Loucy (cell line): ENCODE results near the gene TRIM2.

ENCODE experiments used
- H2AFZ ChIP-seq: fragments of 200-600 bp; sonication (generic); 2 replicates; pipeline ENCODE4 v1.6.0; 2016; ENCODE audit warnings: antibody characterized with exemption, mild to moderate bottlenecking, low read length, moderate library complexity
- H3F3A ChIP-seq: fragments of 200-600 bp; 2 replicates; pipeline ENCODE4 v1.6.0; 2016; ENCODE audit warnings: antibody characterized with exemption, low read depth, mild to moderate bottlenecking
- H3K27me3 ChIP-seq: fragments of 200-600 bp; sonication (generic); 2 replicates; pipeline ENCODE4 v1.6.1; 2014; ENCODE audit warnings: low read length, mild to moderate bottlenecking; ENCODE audit not compliant: insufficient read depth, poor library complexity, severe bottlenecking
- H3K36me3 ChIP-seq: fragments of 200-600 bp; sonication (generic); 2 replicates; pipeline ENCODE4 v1.6.1; 2016; ENCODE audit warnings: low read length; ENCODE audit not compliant: insufficient read depth
- H3K4me1 ChIP-seq: fragments of 200-600 bp; sonication (generic); 2 replicates; pipeline ENCODE4 v1.5.1; 2014; ENCODE audit warnings: low read length, mild to moderate bottlenecking; ENCODE audit not compliant: insufficient read depth, poor library complexity, severe bottlenecking
- H3K4me2 ChIP-seq: fragments of 200-600 bp; sonication (generic); 2 replicates; pipeline ENCODE4 v1.6.0; 2014; ENCODE audit warnings: antibody characterized with exemption, low read length, low read depth, mild to moderate bottlenecking; ENCODE audit not compliant: poor library complexity, severe bottlenecking
- H3K4me3 ChIP-seq: fragments of 200-600 bp; sonication (generic); 2 replicates; pipeline ENCODE4 v1.5.1; 2014; ENCODE audit warnings: low read length, mild to moderate bottlenecking, mixed read lengths; ENCODE audit not compliant: poor library complexity, severe bottlenecking
- H3K79me2 ChIP-seq: fragments of 200-600 bp; sonication (generic); 2 replicates; pipeline ENCODE4 v1.6.1; 2014; ENCODE audit warnings: low read length; ENCODE audit not compliant: insufficient read depth
- H3K9ac ChIP-seq: fragments of 200-600 bp; sonication (generic); 2 replicates; pipeline ENCODE4 v1.6.0; 2014; ENCODE audit warnings: mild to moderate bottlenecking, low read depth, low read length, moderate library complexity; ENCODE audit not compliant: poor library complexity, severe bottlenecking
- H3K9me2 ChIP-seq: fragments of 200-600 bp; sonication (generic); replicated peaks from 2 replicates; pipeline ENCODE4 v1.6.1; 2016; ENCODE audit warnings: low read depth, low read length, mixed read lengths
- H3K9me3 ChIP-seq: fragments of 200-600 bp; sonication (generic); 2 replicates; pipeline ENCODE4 v1.6.1; 2014; ENCODE audit warnings: mild to moderate bottlenecking, antibody characterized with exemption, low read length, low read depth; ENCODE audit not compliant: insufficient read depth
- H4K20me1 ChIP-seq: fragments of 200-600 bp; sonication (generic); 2 replicates; pipeline ENCODE4 v1.6.0; 2014; ENCODE audit warnings: antibody characterized with exemption, low read length, mild to moderate bottlenecking; ENCODE audit not compliant: insufficient read depth, poor library complexity, severe bottlenecking
- EZH2phosphoT487 ChIP-seq: fragments of 200-600 bp; IDR thresholded peaks from 2 replicates; pipeline ENCODE4 v1.6.1; 2018; ENCODE audit warnings: antibody characterized with exemption, mild to moderate bottlenecking, moderate library complexity, borderline replicate concordance
- TF ChIP-seq, protein P1 (sequence below): fragments of 200-600 bp; sonication (generic); conservative IDR thresholded peaks from 2 replicates; pipeline ENCODE4 v1.5.1; 2014; ENCODE audit warnings: mild to moderate bottlenecking, antibody characterized with exemption, low read length

Gene TRIM2

DNA sequence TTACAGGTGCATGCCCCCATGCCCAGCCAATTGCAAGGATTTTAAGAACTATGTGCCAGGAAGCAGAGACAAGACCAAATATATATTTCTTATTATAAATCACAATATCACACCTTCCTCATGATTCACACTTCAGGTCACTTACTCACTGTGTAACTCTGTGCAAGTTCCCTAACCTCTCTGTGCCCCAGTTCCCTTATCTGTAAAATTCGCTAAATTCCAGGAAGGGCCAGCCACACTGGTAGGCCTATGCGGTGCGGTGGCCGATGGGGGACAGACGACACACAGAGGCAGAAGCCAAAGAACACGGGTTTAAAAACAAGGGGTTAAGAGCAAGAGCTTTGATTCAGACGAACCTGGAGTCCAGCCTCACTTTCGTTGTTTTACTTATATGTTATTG lies 2.8 kb downstream of the TRIM2 start:
- Histone ChIP-seq H4K20me1 (no peaks in the 10 kb centered on the region), H2AFZ (no peak overlapping the region), H3K79me2 (no peaks in the 10 kb centered on the region), H3K9me3 (no peaks in the 10 kb centered on the region), H3F3A (no peaks in the 10 kb centered on the region; the same call in 1 of the 2 replicates), H3K4me1 (peaks cover 24% of the 10 kb centered on the region), H3K4me2 (no peak overlapping the region), H3K36me3 (no peaks in the 10 kb centered on the region), H3K4me3 (no peak overlapping the region), H3K9ac (no peak overlapping the region), H3K9me2 (no peaks in the 10 kb centered on the region), H3K27me3 (no peaks in the 10 kb centered on the region)
- TF ChIP-seq, protein P1, sequence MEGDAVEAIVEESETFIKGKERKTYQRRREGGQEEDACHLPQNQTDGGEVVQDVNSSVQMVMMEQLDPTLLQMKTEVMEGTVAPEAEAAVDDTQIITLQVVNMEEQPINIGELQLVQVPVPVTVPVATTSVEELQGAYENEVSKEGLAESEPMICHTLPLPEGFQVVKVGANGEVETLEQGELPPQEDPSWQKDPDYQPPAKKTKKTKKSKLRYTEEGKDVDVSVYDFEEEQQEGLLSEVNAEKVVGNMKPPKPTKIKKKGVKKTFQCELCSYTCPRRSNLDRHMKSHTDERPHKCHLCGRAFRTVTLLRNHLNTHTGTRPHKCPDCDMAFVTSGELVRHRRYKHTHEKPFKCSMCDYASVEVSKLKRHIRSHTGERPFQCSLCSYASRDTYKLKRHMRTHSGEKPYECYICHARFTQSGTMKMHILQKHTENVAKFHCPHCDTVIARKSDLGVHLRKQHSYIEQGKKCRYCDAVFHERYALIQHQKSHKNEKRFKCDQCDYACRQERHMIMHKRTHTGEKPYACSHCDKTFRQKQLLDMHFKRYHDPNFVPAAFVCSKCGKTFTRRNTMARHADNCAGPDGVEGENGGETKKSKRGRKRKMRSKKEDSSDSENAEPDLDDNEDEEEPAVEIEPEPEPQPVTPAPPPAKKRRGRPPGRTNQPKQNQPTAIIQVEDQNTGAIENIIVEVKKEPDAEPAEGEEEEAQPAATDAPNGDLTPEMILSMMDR, result no peak
- TF ChIP-seq EZH2phosphoT487, result no peak

DNA sequence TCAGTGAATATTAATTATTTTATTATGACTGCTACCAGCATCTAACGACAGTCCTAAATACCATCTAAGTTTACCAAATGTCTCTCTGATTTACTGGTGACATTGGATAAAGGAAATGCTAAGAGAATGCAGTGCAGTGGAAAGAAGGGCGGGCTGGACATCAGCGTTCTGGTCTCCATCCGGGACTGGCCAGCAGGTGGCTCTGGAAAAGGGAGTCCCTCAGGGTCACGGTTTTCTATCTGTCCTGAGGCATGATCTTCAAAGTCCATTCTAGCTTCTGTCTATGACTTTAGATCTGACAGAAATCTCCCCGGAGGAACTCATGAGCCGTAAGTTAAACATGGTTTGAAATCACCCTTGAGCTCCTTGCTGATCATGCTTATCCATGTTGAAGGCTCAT lies 3.3 kb downstream of the TRIM2 start:
- H3K4me3 ChIP-seq, result no peak overlapping the region
- no peaks in the 10 kb centered on the region; the same call in 1 of the 2 replicates for H3F3A ChIP-seq
- H3K9me2 ChIP-seq, result no peaks in the 10 kb centered on the region
- H3K79me2 ChIP-seq, result no peaks in the 10 kb centered on the region
- no peak overlapping the region for H3K4me2 ChIP-seq
- H3K4me1 ChIP-seq, result peaks cover 24% of the 10 kb centered on the region
- H4K20me1 ChIP-seq, result no peaks in the 10 kb centered on the region
- H2AFZ ChIP-seq, result no peak overlapping the region
- H3K36me3 ChIP-seq, result no peaks in the 10 kb centered on the region
- H3K9me3 ChIP-seq, result no peaks in the 10 kb centered on the region
- no peak for TF ChIP-seq EZH2phosphoT487
- TF ChIP-seq, protein P1, result peak; percentile 43
- no peak overlapping the region for H3K9ac ChIP-seq
- no peaks in the 10 kb centered on the region for H3K27me3 ChIP-seq

GRCh38 chr4:153209410-153209809 lies 5.2 kb downstream of the TRIM2 start:
- Histone ChIP-seq H3K9ac (no peak overlapping the region), H3K79me2 (no peaks in the 10 kb centered on the region)

More at GRCh38 chr4:153209410-153209809, 5.2 kb downstream of the TRIM2 start:
- Histone ChIP-seq H3K9me3 (no peaks in the 10 kb centered on the region), H3K4me1 (peaks cover 17% of the 10 kb centered on the region), H2AFZ (no peak overlapping the region), H3K27me3 (no peaks in the 10 kb centered on the region), H3K36me3 (no peaks in the 10 kb centered on the region), H3K4me2 (no peak overlapping the region), H4K20me1 (no peaks in the 10 kb centered on the region), H3F3A (no peaks in the 10 kb centered on the region; the same call in 1 of the 2 replicates), H3K9me2 (no peaks in the 10 kb centered on the region), H3K4me3 (no peak overlapping the region)
- no peak for TF ChIP-seq EZH2phosphoT487
- TF ChIP-seq, protein P1, result no peak
